Activated T-helper 2 cell treated with anti-CD3 and anti-CD28 coated beads, Interferon-gamma antibody, Interleukin-2, Interleukin-4, amounts not matched to agents 10 μg/mL and 5 μg/mL and 100 μg/mL, durations not matched to agents 14 hours and 24 hours and 36 hours (primary cell): ENCODE results near the gene RAMP1. TPM values are rescaled to one million over a fixed set of nuclear protein-coding genes. Genes with fewer than 3 reads are reported as not detected.
"Not testable (repeated sequence)": the region's sequence is repeated elsewhere in the genome, so short reads cannot be mapped to it uniquely, and the experiment has no call there.

Experiments used
- DNase-seq: peaks from one replicate; pipeline ENCODE4 v3.0.0; 2021; ENCODE audit warnings: low spot score
- H3K27ac Mint-ChIP-seq: one replicate; pipeline ENCODE4 v1.8.0; 2021; ENCODE audit warnings: mixed read lengths
- H3K27me3 Mint-ChIP-seq: one replicate; pipeline ENCODE4 v1.8.0; 2021; ENCODE audit warnings: low read depth, mixed read lengths
- H3K36me3 Mint-ChIP-seq: one replicate; pipeline ENCODE4 v1.8.0; 2021; ENCODE audit warnings: low read depth, mixed read lengths
- H3K4me1 Mint-ChIP-seq: one replicate; pipeline ENCODE4 v1.8.0; 2021; ENCODE audit warnings: low read depth, mixed read lengths
- H3K4me3 Mint-ChIP-seq: one replicate; pipeline ENCODE4 v1.8.0; 2021; ENCODE audit warnings: low read depth, mild to moderate bottlenecking, moderate library complexity, mixed read lengths
- H3K9me3 Mint-ChIP-seq: one replicate; pipeline ENCODE4 v1.8.0; 2021; ENCODE audit warnings: mixed read lengths
- intact Hi-C: fragments of 100-400 bp; cut with micrococcal nuclease; formaldehyde crosslinking; loops from one replicate; pipeline ENCODE4 v1.15.1; 2023
- total RNA-seq: library from RNA; stranded (reverse); gene quantifications from 2 replicates; pipeline ENCODE4 v1.2.3, GENCODE V29; 2022

Gene RAMP1
- total RNA-seq, 1 donor from 2014 or later = 13.1 TPM

DNA sequence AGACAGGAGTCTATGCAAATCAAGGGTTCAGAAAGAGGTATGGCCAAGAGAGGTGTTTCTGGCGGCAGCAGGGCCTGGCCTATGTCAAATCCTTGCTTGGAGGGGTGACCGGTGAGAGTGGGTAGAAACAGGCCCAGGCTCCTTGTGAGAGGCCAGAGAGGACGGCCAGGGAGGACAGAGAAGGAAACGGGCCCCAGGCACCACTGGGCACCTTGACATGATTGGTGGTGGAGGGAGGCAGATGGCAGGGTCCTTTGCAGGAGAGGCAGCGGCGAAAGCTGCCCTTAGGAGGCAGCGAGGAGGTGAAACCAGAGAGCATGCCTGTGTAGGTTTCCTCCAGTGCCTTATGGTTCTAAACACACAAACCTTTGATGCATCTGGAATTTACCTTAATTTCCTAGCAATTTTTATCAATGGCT, 6.2 kb downstream of the RAMP1 start:
- no peak overlapping the region for H3K4me3 Mint-ChIP-seq
- H3K27me3 Mint-ChIP-seq = peaks cover 25% of the 10 kb centered on the region
- H3K36me3 Mint-ChIP-seq = no peaks in the 10 kb centered on the region
- intact Hi-C loops = no loop called here
- H3K27ac Mint-ChIP-seq = no peak overlapping the region
- DNase-seq = no peak
- H3K4me1 Mint-ChIP-seq = peaks cover 6% of the 10 kb centered on the region
- H3K9me3 Mint-ChIP-seq = no peaks in the 10 kb centered on the region

DNA sequence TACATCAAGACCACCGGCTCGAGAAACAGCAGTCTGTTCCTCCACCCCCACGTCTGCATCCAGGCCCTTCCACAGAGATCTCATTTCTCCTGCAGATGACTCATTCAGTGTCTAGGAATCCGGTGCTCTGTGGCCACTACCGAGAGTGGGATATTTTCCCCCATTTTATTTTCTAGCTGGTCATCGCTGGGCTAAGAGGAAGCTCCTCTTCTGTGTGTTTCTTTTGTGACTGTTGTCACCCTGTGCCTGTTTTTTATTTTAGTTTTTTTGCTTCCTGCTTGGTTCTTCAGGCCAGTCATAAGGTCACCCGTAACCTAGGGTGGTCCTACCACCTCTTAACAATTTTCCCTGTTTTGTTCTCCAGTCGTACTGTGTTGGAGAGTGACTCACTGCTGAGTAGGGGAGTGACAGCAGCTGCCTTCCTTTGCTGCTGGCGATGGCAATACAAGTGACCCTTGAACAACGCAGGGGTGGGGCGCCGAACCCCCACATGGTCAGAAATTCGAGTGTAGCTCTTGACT, 6.7 kb downstream of the RAMP1 start:
- H3K9me3 Mint-ChIP-seq = no peaks in the 10 kb centered on the region
- no peak overlapping the region for H3K27ac Mint-ChIP-seq
- no peaks in the 10 kb centered on the region for H3K36me3 Mint-ChIP-seq
- no peak overlapping the region for H3K4me3 Mint-ChIP-seq
- no peak for DNase-seq
- intact Hi-C loops = no loop called here
- H3K27me3 Mint-ChIP-seq = peaks cover 22% of the 10 kb centered on the region
- peaks cover 6% of the 10 kb centered on the region for H3K4me1 Mint-ChIP-seq

DNA sequence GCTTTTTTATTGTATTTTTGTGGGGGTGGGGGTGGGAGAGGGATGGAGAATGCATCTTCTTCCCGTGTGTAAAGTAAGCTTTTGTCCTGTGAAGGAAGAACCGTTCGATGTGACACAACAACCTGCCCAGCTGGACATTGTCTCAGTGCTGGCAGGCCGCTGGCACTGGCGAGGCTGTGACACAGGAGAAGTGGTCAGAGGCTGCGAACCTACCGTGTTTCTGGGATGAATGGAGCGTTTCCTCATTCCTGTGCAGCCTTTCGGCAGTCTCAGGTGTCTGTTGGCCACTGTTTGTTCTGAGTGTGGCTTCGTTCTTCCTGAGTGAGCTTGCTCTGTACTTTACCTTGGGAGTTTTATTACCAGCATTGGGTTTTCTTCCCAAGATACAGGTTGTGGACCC, 8.0 kb downstream of the RAMP1 start:
- DNase-seq = no peak
- no peaks in the 10 kb centered on the region for H3K9me3 Mint-ChIP-seq
- H3K4me1 Mint-ChIP-seq = peaks cover 6% of the 10 kb centered on the region
- intact Hi-C loops = no loop called here
- H3K36me3 Mint-ChIP-seq = no peaks in the 10 kb centered on the region
- H3K27ac Mint-ChIP-seq = no peak overlapping the region
- H3K4me3 Mint-ChIP-seq = no peak overlapping the region
- peaks cover 22% of the 10 kb centered on the region for H3K27me3 Mint-ChIP-seq

DNA sequence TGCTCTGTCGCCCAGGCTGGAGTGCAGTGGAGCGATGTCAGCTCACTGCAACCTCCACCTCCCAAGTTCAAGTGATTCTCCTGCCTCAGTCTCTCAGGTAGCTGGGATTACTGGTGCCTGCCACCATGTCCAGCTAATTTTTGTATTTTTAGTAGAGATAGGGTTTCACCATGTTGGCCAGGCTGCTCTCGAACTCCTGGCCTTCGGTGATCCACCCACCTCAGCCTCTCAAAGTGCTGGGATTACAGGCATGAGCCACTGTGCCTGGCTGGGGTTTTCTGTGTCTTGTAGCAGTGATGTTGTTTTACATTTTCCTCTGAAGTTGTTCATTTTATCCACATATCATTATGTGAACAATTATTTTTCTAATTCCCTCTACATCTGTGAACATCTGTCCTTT, 8.7 kb downstream of the RAMP1 start:
- H3K27ac Mint-ChIP-seq, DNase-seq, H3K9me3 Mint-ChIP-seq, H3K36me3 Mint-ChIP-seq, H3K4me1 Mint-ChIP-seq, H3K4me3 Mint-ChIP-seq, intact Hi-C loops: not testable (repeated sequence)
- peaks cover 22% of the 10 kb centered on the region for H3K27me3 Mint-ChIP-seq

DNA sequence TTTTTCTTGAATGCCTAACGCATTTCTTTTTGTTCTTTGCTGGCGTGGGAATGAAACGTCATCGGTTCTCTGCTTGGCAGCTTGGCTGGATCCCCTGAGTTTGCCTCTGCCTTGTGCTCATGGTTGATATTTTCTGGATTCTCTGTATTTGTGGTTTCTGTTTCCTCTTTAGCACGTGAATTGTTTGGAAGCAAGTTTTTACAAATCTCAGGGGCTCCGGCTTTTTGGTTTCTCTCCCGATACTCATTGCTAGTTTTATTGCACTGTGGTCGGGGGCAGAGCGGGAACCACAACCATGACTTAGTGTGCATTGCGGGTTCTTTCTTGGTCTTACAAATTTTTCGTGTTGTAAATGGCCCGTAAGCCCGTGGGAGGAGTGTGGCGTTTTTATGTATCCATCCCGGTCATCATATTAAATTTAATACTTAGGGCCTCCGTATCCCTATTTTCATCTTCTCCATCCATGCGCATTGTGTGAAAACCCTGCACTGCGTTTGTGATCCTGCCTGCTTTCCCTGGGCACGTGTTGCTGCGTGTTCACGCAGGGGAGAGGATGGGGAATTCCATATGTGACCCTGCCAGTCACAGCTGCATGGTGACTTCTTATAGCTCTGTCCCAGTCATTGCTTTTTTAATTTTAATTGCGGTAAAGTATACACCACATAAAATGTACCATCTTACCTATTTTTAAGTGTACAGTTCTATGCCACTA, 9.4 kb downstream of the RAMP1 start:
- H3K27me3 Mint-ChIP-seq = peaks cover 22% of the 10 kb centered on the region
- DNase-seq = no peak
- H3K4me1 Mint-ChIP-seq = peaks cover 8% of the 10 kb centered on the region
- H3K9me3 Mint-ChIP-seq = no peaks in the 10 kb centered on the region
- no peaks in the 10 kb centered on the region for H3K36me3 Mint-ChIP-seq
- no peak overlapping the region for H3K27ac Mint-ChIP-seq
- intact Hi-C loops = no loop called here
- no peak overlapping the region for H3K4me3 Mint-ChIP-seq

DNA sequence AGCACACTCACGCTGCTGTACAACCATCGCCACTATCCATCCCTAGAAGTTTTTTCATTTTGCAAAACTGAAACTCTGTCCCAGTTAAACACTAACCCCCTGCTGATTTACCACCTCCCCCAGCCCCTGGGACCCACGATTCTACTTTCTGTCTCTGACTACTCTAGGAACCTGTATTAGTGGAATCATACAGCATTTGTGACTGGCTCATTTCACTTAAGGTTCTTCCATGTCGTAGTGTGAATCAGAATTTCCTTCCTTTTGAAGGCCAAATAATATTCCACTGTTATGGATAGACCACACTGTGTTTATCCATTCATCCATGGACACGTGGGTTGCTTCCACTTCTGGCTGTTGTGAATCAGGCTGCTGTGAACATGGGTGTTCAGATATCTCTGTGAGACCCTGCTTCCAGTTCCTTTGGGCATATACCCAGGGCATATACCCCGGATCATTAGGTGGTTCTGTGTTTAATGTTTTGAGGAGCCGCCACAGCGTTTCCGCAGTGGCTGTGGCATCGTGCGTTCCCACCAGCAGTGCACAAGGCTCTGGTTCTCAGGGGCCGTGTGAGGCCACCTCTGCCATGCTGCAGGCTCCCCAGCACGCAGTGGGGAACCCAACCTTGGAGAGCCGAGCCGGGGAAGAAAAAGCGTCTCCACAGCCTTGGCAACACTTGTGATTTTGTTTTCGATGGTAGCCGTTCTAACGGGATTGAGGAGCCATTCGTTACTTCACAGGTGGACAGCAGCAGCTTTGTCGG, 10.1 kb downstream of the RAMP1 start:
- Mint-ChIP-seq H3K27ac (no peak overlapping the region), H3K27me3 (peaks cover 22% of the 10 kb centered on the region), H3K9me3 (no peaks in the 10 kb centered on the region), H3K4me1 (peaks cover 8% of the 10 kb centered on the region), H3K4me3 (no peak overlapping the region), H3K36me3 (no peaks in the 10 kb centered on the region)
- intact Hi-C loops = no loop called here
- no peak for DNase-seq

DNA sequence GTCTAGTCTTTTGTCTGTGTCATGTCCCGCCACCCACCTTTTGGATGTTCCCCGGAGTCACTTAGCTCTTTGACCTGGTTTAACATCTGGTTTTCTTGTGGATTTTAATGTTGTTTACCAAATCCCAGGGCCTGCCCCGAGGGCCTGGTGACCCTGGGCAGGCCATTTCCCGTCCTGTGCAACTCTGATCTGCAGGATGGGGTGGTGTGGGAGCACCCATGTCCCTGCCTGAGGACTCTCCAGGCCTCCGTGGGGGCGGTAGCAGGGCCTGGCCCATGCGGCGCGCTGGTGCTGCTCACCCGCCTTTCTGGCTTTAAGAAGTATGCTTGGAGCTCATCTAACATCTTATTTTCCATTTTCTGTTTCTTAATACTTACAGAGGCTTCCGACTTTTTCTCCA, 10.7 kb downstream of the RAMP1 start:
- peaks cover 22% of the 10 kb centered on the region for H3K27me3 Mint-ChIP-seq
- no peaks in the 10 kb centered on the region for H3K36me3 Mint-ChIP-seq
- no peak for DNase-seq
- no peak overlapping the region for H3K4me3 Mint-ChIP-seq
- no peaks in the 10 kb centered on the region for H3K9me3 Mint-ChIP-seq
- peaks cover 8% of the 10 kb centered on the region for H3K4me1 Mint-ChIP-seq
- H3K27ac Mint-ChIP-seq = no peak overlapping the region
- intact Hi-C loops = no loop called here

DNA sequence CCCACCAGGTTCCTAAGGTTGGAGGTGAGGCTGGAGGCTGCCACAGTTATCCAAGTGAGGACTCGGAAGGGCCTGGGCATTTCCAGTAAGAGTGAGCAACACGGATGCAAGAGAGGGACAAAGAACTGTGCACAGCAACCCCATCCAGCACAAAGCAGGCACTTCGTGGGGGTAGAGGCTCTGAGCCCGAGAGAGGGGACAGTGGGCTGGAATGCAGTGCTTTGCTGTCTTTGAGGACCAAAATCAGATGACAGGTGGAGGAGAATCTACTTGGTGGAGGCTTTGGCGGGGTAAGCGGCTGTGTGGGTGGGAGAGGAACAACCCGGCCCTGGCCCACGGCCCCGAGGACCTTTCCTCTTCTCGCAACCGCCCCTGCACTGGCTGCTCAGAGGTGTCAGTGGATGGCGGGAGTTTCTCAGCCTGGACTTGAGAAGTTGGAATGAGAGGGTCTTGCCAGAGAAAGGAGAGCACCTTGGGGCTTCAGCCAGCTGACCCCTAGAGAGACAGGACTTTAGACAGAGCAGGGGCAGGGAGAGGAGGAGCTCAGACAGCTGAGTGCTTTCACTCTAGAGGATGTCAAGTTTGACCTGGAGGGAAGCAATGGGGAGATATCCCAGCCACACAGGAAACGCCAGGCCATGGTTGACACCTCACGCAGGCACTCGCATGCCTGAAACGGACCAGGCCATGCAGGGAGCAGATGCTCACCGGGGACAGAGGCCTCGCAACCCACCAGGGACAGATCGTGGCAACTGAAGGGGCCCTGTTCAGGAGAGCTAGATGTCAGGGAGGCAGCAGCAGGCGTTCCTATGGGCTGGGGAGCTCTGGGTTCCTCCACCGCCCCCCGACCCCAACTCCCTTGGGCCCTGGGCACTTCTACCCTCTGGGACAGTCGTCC, 11.6 kb downstream of the RAMP1 start:
- DNase-seq = no peak
- peaks cover 8% of the 10 kb centered on the region for H3K4me1 Mint-ChIP-seq
- H3K9me3 Mint-ChIP-seq = no peaks in the 10 kb centered on the region
- peaks cover 22% of the 10 kb centered on the region for H3K27me3 Mint-ChIP-seq
- H3K4me3 Mint-ChIP-seq = no peak overlapping the region
- intact Hi-C loops = no loop called here
- H3K27ac Mint-ChIP-seq = no peak overlapping the region
- H3K36me3 Mint-ChIP-seq = no peaks in the 10 kb centered on the region

DNA sequence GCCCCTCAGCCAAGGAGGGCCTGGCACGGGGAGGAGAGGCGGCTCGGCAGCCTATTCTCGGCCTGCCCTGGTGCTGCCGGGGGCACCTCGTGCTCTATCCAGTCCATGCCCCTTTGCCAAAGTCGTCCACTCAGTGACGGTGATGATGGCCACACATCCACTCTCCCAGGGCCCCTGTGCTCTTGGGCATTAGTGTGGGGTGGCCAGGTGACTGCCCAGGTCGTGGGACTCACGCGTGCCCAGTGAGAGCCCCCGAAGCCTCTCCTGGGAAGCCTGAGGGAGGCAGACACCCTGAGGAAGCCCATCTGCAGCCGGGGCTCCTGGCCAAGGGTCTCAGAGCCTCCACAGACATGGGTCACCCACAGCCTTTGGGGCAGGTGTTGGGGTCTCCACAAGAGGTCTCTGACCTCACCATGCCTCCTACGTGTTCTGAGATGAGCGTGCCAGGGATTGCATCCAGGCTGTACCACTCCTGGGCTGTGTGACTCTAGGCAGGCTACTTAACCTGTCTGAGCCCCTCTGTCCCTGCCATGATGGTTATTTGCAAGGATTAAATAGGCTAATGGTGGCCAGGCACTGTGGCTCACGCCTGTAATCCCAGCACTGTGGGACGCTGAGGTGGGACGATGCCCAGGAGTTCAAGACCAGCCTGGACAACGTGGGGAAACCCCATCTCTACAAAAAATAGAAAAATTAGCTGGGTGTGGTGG, 12.9 kb downstream of the RAMP1 start:
- peaks cover 19% of the 10 kb centered on the region for H3K27me3 Mint-ChIP-seq
- no peak for DNase-seq
- H3K4me1 Mint-ChIP-seq = peaks cover 8% of the 10 kb centered on the region
- no peak overlapping the region for H3K27ac Mint-ChIP-seq
- intact Hi-C loops = no loop called here
- H3K4me3 Mint-ChIP-seq = no peak overlapping the region
- H3K9me3 Mint-ChIP-seq = no peaks in the 10 kb centered on the region
- H3K36me3 Mint-ChIP-seq = no peaks in the 10 kb centered on the region

DNA sequence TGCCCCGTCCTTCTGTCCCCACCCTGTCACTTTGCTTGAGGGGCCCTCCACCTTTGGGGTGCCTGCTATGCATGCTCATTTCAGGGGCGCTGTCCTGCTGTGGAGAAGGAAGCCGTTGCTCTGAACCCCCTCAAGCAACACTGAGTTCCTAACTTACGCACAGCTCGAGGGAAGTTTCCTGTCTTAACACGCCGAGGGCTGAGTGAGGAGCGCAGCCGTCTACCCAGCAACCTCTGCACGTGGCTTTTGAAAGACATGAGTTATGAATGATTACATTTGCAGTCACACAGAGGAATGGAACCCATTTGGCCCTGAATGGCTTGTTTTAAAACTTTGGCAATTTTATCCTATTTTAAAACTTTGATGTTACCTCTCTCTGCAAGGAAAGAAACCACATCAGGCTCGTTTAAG, 14.0 kb downstream of the RAMP1 start:
- Mint-ChIP-seq H3K27me3 (peaks cover 18% of the 10 kb centered on the region), H3K27ac (no peak overlapping the region), H3K36me3 (no peaks in the 10 kb centered on the region), H3K4me1 (peaks cover 8% of the 10 kb centered on the region), H3K9me3 (no peaks in the 10 kb centered on the region), H3K4me3 (no peak overlapping the region)
- intact Hi-C loops = no loop called here
- DNase-seq = no peak

DNA sequence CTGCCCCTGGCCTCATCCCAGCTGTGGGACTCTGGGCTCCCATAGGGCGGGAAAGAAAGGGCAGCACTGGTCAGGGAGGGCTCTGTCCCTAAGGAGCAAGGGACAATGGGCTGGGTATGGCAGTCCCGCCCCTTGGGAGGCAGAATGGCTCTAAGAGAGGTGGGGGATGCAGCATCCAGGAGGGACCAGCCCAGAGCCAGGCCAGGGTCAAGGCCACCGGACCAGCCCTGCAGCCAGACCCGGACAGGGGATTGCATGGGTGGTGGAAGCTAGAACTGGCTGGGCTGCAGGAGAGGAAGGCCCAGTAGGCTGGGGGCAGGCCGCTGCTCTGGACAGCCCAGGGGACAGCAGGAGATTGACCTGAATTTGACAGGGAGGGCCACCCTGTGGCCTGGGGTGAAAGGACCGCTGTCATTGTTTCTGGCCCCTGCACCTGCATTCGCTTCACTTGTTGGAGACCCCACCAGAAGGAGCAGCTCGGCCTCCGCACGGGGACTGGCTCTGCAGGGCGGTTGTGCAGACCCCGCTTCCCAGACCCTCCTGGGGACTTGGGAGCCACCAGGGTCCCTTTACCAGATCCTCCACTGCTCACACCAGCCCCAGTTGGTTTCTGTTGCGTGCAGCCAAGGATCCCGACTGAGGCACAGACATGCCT, 14.6 kb downstream of the RAMP1 start:
- H3K9me3 Mint-ChIP-seq = no peaks in the 10 kb centered on the region
- H3K4me3 Mint-ChIP-seq = no peak overlapping the region
- H3K36me3 Mint-ChIP-seq = no peaks in the 10 kb centered on the region
- no peak for DNase-seq
- peaks cover 2% of the 10 kb centered on the region for H3K4me1 Mint-ChIP-seq
- intact Hi-C loops = no loop called here
- no peak overlapping the region for H3K27ac Mint-ChIP-seq
- peaks cover 13% of the 10 kb centered on the region for H3K27me3 Mint-ChIP-seq
